ENCODE results near the gene CCDC126. TPM values are rescaled to one million over a fixed set of nuclear protein-coding genes. Genes with fewer than 3 reads are reported as not detected.
A peak's percentile ranks its signal among the peaks of the same experiment; 100 is the strongest.

Gene CCDC126
- polyA plus RNA-seq, 4 donors = 8.1 to 18.4 (median 8.5) TPM

GRCh38 chr7:23645822-23646221, 48.6 kb downstream of the CCDC126 start:
- H3K36me3 ChIP-seq (ENCODE audit: control insufficient read depth in 3 of 3, insufficient read depth in 2 of 3, low read depth in 1 of 3, low read length in 3 of 3) = no peaks in the 10 kb centered on the region
- H3K4me3 ChIP-seq (ENCODE audit: low read depth in 1 of 3, low read length in 3 of 3) = no peak overlapping the region
- FAIRE-seq (no peak), DNase-seq (no peak)
- H3K27me3 ChIP-seq (ENCODE audit: control insufficient read depth in 3 of 3, insufficient read depth in 3 of 3, low read length in 3 of 3) = no peaks in the 10 kb centered on the region
- H3K27ac ChIP-seq (ENCODE audit: low read depth in 1 of 3, low read length in 2 of 3) = no peak overlapping the region
- H3K4me1 ChIP-seq (ENCODE audit: control insufficient read depth in 3 of 3, insufficient read depth in 2 of 3, low read depth in 1 of 3, low read length in 2 of 3) = no peaks in the 10 kb centered on the region
- WGBS, 3 donors = 99 to 100% (median 100%) methylated on average over 1 of the region's 1 CpG
- H3K9me3 ChIP-seq (ENCODE audit: control insufficient read depth in 2 of 2, insufficient read depth in 1 of 2, low read depth in 1 of 2, low read length in 1 of 2) = no peaks in the 10 kb centered on the region

DNA sequence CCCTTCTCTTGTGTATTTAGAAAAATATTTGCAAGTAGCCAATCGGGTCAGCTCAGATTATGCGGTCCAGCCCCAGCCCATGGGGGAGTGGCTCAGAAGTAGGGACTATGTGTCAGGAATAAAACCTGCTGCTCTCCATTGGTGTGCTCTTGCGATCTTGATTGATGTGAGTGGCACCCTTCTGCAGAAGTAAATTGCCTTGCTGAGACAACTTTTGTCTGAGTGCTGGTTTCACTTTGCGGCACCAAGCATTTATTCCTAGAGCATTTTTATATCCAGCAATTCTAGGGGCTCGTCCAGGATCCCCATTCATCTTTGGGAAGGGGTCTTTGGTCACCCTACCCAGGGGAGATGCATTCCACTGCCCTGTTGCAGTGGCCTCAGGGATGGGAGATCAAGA, 56.8 kb downstream of the CCDC126 start:
- Histone ChIP-seq H3K36me3 (ENCODE audit: control insufficient read depth in 3 of 3, insufficient read depth in 2 of 3, low read depth in 1 of 3, low read length in 3 of 3) (no peaks in the 10 kb centered on the region), H3K4me3 (ENCODE audit: low read depth in 1 of 3, low read length in 3 of 3) (no peak overlapping the region), H3K4me1 (ENCODE audit: control insufficient read depth in 3 of 3, insufficient read depth in 2 of 3, low read depth in 1 of 3, low read length in 2 of 3) (no peaks in the 10 kb centered on the region), H3K27ac (ENCODE audit: low read depth in 1 of 3, low read length in 2 of 3) (no peak overlapping the region), H3K9me3 (ENCODE audit: control insufficient read depth in 2 of 2, insufficient read depth in 1 of 2, low read depth in 1 of 2, low read length in 1 of 2) (peaks cover 2 to 49% of the 10 kb centered on the region in 2 donors), H3K27me3 (ENCODE audit: control insufficient read depth in 3 of 3, insufficient read depth in 3 of 3, low read length in 3 of 3) (no peaks in the 10 kb centered on the region)
- DNase-seq (peak in 1 of 2 donors; percentile 8), FAIRE-seq (no peak)
- 87 to 90% (median 88%) methylated on average over 5 of the region's 5 CpGs for WGBS, 3 donors

DNA sequence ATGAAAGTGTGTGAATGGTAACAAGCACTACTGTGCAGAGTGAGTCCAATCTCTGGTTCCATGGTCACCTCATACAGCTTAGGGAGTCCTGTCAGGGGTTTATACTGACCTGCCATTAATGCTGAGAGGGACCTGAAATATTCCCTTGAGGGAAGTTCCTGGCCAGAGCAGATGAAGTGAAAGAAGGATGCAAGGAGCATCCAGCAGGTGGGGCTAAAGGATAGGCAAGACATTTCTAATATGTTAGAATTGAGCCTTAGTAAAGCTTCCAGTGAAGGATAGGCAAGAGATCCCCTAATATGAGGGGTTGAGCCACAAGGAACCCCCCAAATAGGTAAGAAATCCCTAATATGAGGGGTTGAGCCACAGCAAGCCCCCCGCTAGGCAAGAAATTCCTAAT, 57.3 kb downstream of the CCDC126 start:
- Histone ChIP-seq H3K36me3 (ENCODE audit: control insufficient read depth in 3 of 3, insufficient read depth in 2 of 3, low read depth in 1 of 3, low read length in 3 of 3) (no peaks in the 10 kb centered on the region), H3K4me1 (ENCODE audit: control insufficient read depth in 3 of 3, insufficient read depth in 2 of 3, low read depth in 1 of 3, low read length in 2 of 3) (no peaks in the 10 kb centered on the region), H3K27ac (ENCODE audit: low read depth in 1 of 3, low read length in 2 of 3) (no peak overlapping the region), H3K27me3 (ENCODE audit: control insufficient read depth in 3 of 3, insufficient read depth in 3 of 3, low read length in 3 of 3) (no peaks in the 10 kb centered on the region), H3K9me3 (ENCODE audit: control insufficient read depth in 2 of 2, insufficient read depth in 1 of 2, low read depth in 1 of 2, low read length in 1 of 2) (peaks cover 2 to 51% of the 10 kb centered on the region in 2 donors), H3K4me3 (ENCODE audit: low read depth in 1 of 3, low read length in 3 of 3) (no peak overlapping the region)
- peak; percentile 10 to 48 for DNase-seq
- 0% methylated on average over 1 of the region's 1 CpG for WGBS, 3 donors
- no peak for FAIRE-seq

DNA sequence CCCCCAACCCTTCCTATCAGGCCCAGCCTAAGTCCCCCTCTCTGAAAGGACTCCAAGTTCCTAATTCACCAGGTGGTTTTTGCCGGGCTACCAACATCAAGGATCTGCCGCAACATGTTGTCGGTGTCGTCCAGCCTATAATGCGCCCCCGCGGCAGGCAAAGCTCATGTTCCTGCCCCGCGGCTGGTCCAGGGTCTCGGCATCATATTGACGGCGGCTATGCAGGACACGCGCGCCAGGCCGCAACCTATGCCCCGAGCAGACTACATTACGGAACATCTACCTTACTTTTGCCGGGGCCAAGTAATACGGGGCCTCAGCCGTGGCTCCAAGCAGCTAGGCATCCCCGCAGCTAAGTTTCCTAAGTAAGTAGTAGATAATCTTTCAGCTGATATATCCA, 58.3 kb downstream of the CCDC126 start:
- no peaks in the 10 kb centered on the region for H3K4me1 ChIP-seq (ENCODE audit: control insufficient read depth in 3 of 3, insufficient read depth in 2 of 3, low read depth in 1 of 3, low read length in 2 of 3)
- no peak for FAIRE-seq
- no peak overlapping the region for H3K27ac ChIP-seq (ENCODE audit: low read depth in 1 of 3, low read length in 2 of 3)
- H3K9me3 ChIP-seq (ENCODE audit: control insufficient read depth in 2 of 2, insufficient read depth in 1 of 2, low read depth in 1 of 2, low read length in 1 of 2) = peaks cover 2 to 51% of the 10 kb centered on the region in 2 donors
- no peak overlapping the region for H3K4me3 ChIP-seq (ENCODE audit: low read depth in 1 of 3, low read length in 3 of 3)
- WGBS, 3 donors = 96 to 98% (median 98%) methylated on average over 22 of the region's 22 CpGs
- no peaks in the 10 kb centered on the region for H3K27me3 ChIP-seq (ENCODE audit: control insufficient read depth in 3 of 3, insufficient read depth in 3 of 3, low read length in 3 of 3)
- DNase-seq = no peak
- H3K36me3 ChIP-seq (ENCODE audit: control insufficient read depth in 3 of 3, insufficient read depth in 2 of 3, low read depth in 1 of 3, low read length in 3 of 3) = no peaks in the 10 kb centered on the region

- Histone ChIP-seq H3K27me3 (ENCODE audit: control insufficient read depth in 3 of 3, insufficient read depth in 3 of 3, low read length in 3 of 3) (no peaks in the 10 kb centered on the region), H3K4me1 (ENCODE audit: control insufficient read depth in 3 of 3, insufficient read depth in 2 of 3, low read depth in 1 of 3, low read length in 2 of 3) (no peaks in the 10 kb centered on the region), H3K27ac (ENCODE audit: low read depth in 1 of 3, low read length in 2 of 3) (no peak overlapping the region), H3K4me3 (ENCODE audit: low read depth in 1 of 3, low read length in 3 of 3) (no peak overlapping the region), H3K9me3 (ENCODE audit: control insufficient read depth in 2 of 2, insufficient read depth in 1 of 2, low read depth in 1 of 2, low read length in 1 of 2) (peaks cover 2 to 35% of the 10 kb centered on the region in 2 donors), H3K36me3 (ENCODE audit: control insufficient read depth in 3 of 3, insufficient read depth in 2 of 3, low read depth in 1 of 3, low read length in 3 of 3) (no peaks in the 10 kb centered on the region)
- FAIRE-seq = no peak
- no peak for DNase-seq
- WGBS, 3 donors = 81 to 86% (median 85%) methylated on average over 7 of the region's 7 CpGs
Measured at GRCh38 chr7:23658831-23659427, 61.7 kb downstream of the CCDC126 start.

DNA sequence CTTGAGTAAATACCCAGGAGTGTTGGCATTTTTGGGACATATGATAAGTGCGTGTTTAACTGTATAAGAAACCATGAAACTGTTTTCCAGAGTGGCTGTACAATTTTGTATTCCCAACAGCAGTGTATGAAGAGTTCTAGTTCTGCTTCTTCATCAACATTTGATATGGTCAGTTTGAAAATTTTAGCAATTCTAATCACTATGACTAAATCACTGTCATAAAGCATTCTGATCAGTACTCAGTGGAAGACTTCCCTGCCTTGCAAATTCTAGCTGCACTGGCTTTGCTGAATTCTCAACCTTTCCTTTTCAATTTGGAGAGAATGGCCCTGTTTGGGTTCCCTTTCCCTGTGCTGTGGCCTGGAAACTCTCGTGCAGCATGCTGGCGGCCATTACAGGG, 64.2 kb downstream of the CCDC126 start:
- H3K4me1 ChIP-seq (ENCODE audit: control insufficient read depth in 3 of 3, insufficient read depth in 2 of 3, low read depth in 1 of 3, low read length in 2 of 3) = no peaks in the 10 kb centered on the region
- 81 to 95% (median 89%) methylated on average over 3 of the region's 3 CpGs for WGBS, 3 donors
- H3K9me3 ChIP-seq (ENCODE audit: control insufficient read depth in 2 of 2, insufficient read depth in 1 of 2, low read depth in 1 of 2, low read length in 1 of 2) = peaks cover 0 to 19% of the 10 kb centered on the region in 2 donors
- no peaks in the 10 kb centered on the region for H3K27me3 ChIP-seq (ENCODE audit: control insufficient read depth in 3 of 3, insufficient read depth in 3 of 3, low read length in 3 of 3)
- H3K4me3 ChIP-seq (ENCODE audit: low read depth in 1 of 3, low read length in 3 of 3) = no peak overlapping the region
- DNase-seq (no peak), FAIRE-seq (no peak)
- H3K36me3 ChIP-seq (ENCODE audit: control insufficient read depth in 3 of 3, insufficient read depth in 2 of 3, low read depth in 1 of 3, low read length in 3 of 3) = no peaks in the 10 kb centered on the region
- no peak overlapping the region for H3K27ac ChIP-seq (ENCODE audit: low read depth in 1 of 3, low read length in 2 of 3)

GRCh38 chr7:23662124-23662983, 65.2 kb downstream of the CCDC126 start:
- no peak for FAIRE-seq
- 83 to 91% (median 87%) methylated on average over 8 of the region's 8 CpGs for WGBS, 3 donors
- no peak overlapping the region for H3K27ac ChIP-seq (ENCODE audit: low read depth in 1 of 3, low read length in 2 of 3)

GRCh38 chr7:23662984-23663313, 65.8 kb downstream of the CCDC126 start:
- WGBS, 3 donors = 91 to 100% (median 92%) methylated on average over 2 of the region's 2 CpGs
- FAIRE-seq = no peak

More at GRCh38 chr7:23662124-23662983, 65.2 kb downstream of the CCDC126 start:
- Histone ChIP-seq H3K36me3 (ENCODE audit: control insufficient read depth in 3 of 3, insufficient read depth in 2 of 3, low read depth in 1 of 3, low read length in 3 of 3) (no peaks in the 10 kb centered on the region), H3K4me3 (ENCODE audit: low read depth in 1 of 3, low read length in 3 of 3) (no peak overlapping the region), H3K27me3 (ENCODE audit: control insufficient read depth in 3 of 3, insufficient read depth in 3 of 3, low read length in 3 of 3) (no peaks in the 10 kb centered on the region), H3K4me1 (ENCODE audit: control insufficient read depth in 3 of 3, insufficient read depth in 2 of 3, low read depth in 1 of 3, low read length in 2 of 3) (no peaks in the 10 kb centered on the region), H3K9me3 (ENCODE audit: control insufficient read depth in 2 of 2, insufficient read depth in 1 of 2, low read depth in 1 of 2, low read length in 1 of 2) (peaks cover 0 to 13% of the 10 kb centered on the region in 2 donors)
- DNase-seq = no peak

More at GRCh38 chr7:23662984-23663313, 65.8 kb downstream of the CCDC126 start:
- Histone ChIP-seq H3K4me1 (ENCODE audit: control insufficient read depth in 3 of 3, insufficient read depth in 2 of 3, low read depth in 1 of 3, low read length in 2 of 3) (no peaks in the 10 kb centered on the region), H3K27me3 (ENCODE audit: control insufficient read depth in 3 of 3, insufficient read depth in 3 of 3, low read length in 3 of 3) (no peaks in the 10 kb centered on the region), H3K27ac (ENCODE audit: low read depth in 1 of 3, low read length in 2 of 3) (no peak overlapping the region), H3K36me3 (ENCODE audit: control insufficient read depth in 3 of 3, insufficient read depth in 2 of 3, low read depth in 1 of 3, low read length in 3 of 3) (no peaks in the 10 kb centered on the region), H3K9me3 (ENCODE audit: control insufficient read depth in 2 of 2, insufficient read depth in 1 of 2, low read depth in 1 of 2, low read length in 1 of 2) (peaks cover 0 to 9% of the 10 kb centered on the region in 2 donors), H3K4me3 (ENCODE audit: low read depth in 1 of 3, low read length in 3 of 3) (no peak overlapping the region)
- DNase-seq = no peak
